NCI-H2081 (cell line): Measurements from ENCODE around the gene CYP4F22.
"Not testable (repeated sequence)": the region's sequence is repeated elsewhere in the genome, so short reads cannot be mapped to it uniquely, and the experiment has no call there.

Experiments
- DNase-seq, 2 experiments: peaks; one replicate each; lab custom pipeline; 2025; lab: John Stamatoyannopoulos, UW

The CYP4F22 gene

DNA sequence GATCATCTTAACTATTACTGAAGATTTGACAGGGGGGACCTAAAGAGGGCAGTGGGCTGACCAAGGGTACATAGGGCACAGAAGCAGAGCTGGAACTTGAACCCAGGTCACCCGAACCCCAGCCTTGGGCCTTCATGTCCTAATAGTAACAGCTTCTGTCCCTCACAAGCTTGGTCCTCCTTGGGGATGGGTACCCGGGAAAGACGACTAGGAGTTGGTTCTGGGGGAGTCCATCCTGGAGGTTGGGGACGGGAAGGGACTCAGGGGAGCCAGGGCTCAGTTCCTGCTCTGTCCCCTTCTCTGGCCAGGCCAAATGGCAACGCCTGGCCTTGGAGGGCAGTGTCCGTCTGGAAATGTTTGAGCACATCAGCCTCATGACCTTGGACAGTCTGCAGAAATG is 67.1 kb downstream of the CYP4F22 start:
- no peak for DNase-seq

DNA sequence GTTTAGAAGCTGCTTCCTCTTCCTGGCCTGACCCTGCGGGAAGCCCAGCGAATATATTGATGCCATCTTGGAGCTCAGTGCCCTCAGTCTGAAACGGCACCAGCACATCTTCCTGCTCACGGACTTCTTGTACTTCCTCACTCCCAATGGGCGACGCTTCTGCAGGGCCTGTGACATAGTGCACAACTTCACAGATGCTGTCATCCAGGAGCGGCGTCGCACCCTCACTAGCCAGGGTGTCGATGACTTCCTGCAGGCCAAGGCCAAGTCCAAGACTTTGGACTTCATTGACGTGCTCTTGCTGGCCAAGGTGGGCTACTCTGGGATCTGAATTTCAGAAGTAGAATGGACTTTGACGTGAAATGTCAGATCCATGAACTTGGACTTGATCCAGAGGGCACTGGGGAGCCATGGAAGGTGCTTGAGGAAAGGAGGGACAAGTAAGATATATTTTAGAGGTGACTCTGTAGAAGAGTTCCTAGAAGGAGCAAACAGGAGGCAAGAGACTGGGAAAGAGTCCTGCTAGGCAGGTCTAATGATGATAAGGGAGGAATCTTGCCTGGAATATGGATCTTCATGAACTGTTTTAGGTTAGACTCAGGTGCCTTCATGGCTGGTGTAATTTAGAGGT is 68.3 kb downstream of the CYP4F22 start:
- DNase-seq = no peak

DNA sequence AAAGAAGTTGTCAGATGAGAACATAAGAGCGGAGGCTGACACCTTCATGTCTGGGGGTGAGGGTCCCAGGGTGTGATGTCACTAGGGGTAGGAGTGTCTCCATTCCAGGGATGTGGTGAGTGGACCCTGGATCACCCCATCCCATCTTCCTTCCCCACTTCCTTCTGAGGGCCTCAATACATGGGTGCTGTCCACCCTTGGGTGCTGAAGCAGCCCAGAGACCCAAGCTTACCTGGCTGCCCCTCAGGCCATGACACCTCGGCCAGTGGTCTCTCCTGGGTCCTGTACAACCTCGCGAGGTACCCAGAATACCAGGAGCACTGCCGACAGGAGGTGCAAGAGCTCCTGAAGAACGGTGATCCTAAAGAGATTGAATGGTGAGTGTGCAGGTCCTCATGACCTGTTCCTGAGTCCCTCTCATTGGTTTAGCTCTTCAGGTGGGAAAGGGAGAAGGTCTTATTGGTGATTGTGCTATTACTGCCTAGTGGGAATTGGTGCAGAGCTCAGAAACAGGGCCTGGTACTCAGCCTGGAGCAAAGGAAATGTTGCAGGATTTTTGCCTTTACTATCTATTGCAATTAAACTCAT is 69.0 kb downstream of the CYP4F22 start:
- no peak for DNase-seq

DNA sequence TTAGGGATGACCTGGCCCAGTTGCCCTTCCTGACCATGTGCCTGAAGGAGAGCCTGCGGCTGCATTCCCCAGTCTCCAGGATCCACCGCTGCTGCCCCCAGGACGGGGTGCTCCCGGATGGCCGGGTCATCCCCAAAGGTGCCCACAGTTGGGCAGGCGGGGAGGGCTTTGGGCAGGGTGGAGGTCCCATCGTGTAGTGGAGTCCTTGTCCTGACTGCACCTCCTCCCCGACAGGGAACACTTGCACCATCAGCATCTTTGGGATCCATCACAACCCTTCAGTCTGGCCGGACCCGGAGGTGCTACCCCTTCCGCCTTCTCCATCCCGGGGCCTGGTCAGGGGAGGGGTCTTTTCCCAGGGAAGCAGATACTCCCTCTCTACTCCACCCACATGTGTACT is 75.0 kb downstream of the CYP4F22 start:
- DNase-seq = no peak

DNA sequence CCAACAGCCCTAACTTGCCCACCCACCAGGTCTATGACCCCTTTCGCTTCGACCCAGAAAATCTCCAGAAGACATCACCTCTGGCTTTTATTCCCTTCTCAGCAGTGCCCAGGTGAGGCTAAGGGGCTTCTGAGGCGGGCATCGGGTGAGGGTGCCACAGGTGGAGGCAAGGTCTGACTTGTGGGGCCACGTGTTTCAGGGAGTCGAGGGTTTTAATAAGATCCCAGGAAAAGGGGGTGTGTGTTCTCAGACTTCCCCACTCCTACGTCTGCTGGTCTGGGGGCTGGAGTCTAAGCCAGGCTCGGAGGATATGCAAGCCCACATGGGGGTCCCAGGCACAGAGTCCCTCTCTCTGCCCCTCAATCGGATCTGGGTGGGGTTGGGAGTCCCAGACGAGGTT is 75.8 kb downstream of the CYP4F22 start:
- no peak for DNase-seq

DNA sequence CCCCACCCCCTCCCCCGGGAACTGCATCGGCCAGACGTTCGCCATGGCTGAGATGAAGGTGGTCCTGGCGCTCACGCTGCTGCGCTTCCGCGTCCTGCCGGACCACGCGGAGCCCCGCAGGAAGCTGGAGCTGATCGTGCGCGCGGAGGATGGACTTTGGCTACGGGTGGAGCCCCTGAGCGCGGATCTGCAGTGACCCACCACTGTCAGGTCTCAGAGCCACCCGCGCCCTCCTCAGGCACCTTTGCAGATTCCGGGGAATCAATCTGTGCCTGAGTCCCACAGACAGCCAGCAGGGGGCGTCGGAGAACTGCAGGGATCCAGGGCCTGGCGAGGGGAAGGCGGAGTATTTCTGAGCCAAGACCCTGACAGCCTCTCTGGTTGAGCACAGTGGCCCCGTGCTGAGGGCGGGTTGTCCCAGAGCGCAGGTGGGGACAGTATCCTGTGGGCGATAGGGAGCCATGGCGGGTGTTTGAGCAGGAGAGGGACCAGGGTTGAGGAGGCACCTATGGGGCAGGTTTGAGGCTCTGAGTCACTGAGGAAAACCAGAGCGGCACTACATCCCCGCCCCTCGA is 76.3 kb downstream of the CYP4F22 start:
- DNase-seq = peak; percentile 27 to 45

DNA sequence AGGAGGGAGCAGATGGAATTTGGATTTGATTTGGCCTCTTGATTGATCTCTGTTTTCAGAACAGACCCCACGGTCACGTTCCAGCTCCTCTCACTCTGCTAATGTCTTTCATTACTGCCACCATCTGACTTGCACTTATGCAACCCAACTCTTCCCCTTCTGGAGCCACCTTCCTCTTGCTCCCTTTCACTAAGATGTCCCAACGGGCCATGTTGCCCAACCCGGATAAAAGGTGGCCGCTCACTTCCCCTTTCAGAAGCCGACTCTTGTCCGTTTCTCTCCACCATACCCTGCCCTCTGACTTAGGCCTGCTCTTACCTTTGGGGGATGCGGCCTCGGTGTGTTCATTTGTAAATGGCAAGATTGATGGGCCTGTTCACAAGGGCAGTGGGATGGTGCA is 79.3 kb downstream of the CYP4F22 start:
- DNase-seq = no peak

DNA sequence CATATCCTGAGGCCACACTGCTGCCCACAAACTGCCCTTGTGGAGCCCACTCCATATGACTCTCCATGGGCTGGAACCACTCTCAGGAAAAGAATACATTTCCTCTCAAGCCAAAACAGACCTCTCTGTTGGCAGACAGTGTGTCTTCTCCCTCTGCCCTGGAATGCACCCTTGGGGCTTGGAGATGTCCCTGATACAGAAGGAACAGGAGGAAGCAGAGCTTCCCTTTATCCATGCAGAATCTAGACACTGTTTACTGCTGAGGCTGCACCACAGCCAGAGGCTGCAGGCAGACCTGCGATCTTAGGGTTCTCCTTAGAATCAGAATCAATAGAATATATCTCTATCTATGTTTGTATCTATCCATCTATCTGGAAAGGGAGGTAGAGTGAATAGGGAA is 79.9 kb downstream of the CYP4F22 start:
- no peak for DNase-seq

DNA sequence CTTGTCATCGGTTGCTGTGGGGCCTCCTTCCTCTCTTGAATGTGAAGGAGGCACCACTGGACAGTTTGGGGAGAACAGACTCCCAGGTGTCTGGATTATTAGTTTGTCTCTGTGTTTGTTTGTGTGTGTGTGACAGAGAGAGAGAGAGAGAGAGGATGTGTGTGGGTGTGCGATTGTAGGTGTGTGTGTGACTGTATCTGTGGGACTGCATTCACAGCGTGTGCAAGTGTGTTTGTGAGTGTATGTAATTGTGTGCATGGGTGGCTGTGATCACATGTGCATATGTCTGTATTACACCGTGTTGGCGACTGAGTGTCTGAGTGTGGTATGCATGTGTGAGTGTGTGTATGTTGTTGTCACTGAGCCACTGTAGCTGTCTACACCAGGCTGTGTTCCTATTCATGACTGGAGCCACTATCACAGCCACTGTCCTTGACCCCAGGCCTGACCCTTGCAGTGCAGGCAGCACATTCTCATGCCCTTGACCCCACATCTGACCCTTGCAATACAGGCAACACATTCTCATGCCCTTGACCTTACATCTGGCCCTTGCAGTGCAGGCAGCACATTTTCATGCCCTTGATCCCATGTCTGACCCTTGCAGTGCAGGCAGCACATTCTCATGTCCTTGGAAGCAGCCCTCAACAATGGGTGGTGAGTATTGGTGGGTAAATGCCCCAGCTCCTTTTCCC is 81.6 kb downstream of the CYP4F22 start:
- DNase-seq = no peak

DNA sequence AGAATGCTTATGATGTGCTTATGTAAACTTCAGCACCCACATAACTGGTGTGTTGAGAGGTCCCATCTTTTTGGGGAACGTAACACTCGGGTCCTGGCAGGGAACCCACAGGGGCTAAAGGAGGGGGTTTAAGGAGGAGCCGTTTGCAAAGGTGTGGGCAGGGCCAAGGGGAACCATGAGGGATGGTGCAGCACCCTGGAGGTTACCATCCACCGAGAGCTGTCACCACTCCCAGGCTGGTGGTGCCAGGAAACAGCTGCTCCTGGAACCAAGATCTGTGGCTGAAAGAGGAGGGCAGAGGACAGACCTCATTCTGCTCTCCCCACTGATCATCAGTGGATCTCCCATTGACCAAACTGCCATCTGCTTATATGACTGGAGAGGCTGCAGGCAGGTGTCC is 83.5 kb downstream of the CYP4F22 start:
- no peak for DNase-seq

DNA sequence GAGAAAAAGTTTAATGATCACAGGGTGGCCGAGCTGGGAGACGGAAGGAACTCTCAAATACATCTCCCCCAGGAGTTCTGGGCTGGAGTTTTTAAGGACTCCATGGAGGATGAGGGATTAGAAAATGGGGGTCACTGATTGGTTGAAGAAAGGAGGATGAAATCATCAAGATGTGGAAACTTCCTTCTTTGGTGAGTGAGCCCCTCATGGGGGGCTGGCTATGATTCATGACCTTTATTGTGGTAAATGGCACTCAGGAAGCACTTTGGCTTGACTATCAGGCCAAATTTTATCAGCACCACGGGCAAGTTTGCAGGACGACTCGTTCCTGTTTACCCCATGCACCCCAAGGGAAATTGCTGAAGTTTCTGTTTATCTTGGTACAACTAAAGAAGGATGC is 84.2 kb downstream of the CYP4F22 start:
- DNase-seq = not testable (repeated sequence)

DNA sequence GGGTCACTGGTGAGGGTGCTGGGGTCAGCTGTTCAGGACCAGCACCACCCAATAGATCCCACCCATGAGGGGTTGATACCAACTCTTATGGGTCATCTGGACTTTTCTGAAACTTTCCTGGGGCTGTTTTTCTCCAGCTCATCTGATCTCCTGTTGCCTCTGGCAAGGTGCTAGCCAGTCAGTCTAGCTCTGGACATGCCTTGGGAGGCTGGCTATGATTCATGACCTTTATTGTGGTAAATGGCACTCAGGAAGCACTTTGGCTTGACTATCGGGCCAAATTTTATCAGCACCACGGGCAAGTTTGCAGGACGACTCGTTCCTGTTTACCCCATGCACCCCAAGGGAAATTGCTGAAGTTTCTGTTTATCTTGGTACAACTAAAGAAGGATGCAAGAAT is 85.4 kb downstream of the CYP4F22 start:
- DNase-seq = not testable (repeated sequence)

DNA sequence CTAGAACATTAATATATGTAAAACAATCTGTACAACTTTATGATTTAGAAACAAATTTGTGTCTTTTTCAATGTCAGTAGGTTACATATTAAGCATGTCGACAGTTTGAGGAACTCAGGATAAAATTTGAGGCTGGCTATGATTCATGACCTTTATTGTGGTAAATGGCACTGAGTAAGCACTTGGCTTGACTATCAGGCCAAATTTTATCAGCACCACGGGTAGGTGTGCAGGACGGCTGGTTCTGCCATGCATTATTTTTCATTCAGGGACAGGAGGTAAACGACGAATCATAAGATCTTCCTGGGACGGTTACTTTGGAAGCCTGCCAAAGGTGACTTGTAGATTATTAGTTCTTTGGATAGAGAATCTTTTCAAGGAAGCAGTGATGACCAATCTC is 86.7 kb downstream of the CYP4F22 start:
- DNase-seq = no peak
